Fibroblast of lung (primary cell): ENCODE results near the gene KIR3DL2.

ENCODE experiments used
- CTCF ChIP-seq, 2 donors: IDR thresholded peaks in 1 of 2; conservative IDR thresholded peaks in 1 of 2; 1 replicate in 1 of 2; 2 replicates in 1 of 2; pipeline ENCODE4 v1.5.1; 2011 to 2012; ENCODE audit warnings: low read length in 2 of 2, control low read depth in 1 of 2, inconsistent platforms in 1 of 2, low read depth in 1 of 2, mild to moderate bottlenecking in 1 of 2
- EZH2 ChIP-seq: IDR thresholded peaks from 2 replicates; pipeline ENCODE4 v1.5.1; 2012; ENCODE audit warnings: low read length, control low read depth, mild to moderate bottlenecking; ENCODE audit errors: missing control alignments

- TF ChIP-seq CTCF (conservative IDR thresholded peaks at IDR 0.05 in 1 of 2, IDR thresholded peaks at IDR 0.05 in 1 of 2; ENCODE audit: low read depth in 1 of 2, low read length in 2 of 2) (no peak), EZH2 (no peak)
Measured at GRCh38 chr19:54871696-54872095, 21.5 kb downstream of the KIR3DL2 start.
